Fibroblast of lung (primary cell): Measurements from ENCODE around the gene STX1A. TPM values are rescaled to one million over a fixed set of nuclear protein-coding genes. Genes with fewer than 3 reads are reported as not detected.
"Not testable (repeated sequence)": the region's sequence is repeated elsewhere in the genome, so short reads cannot be mapped to it uniquely, and the experiment has no call there.

Experiments used
- DNase-seq, 2 donors: peaks; one replicate each; pipeline versions ENCODE4 v3.0.0 to v3.0.0-alpha.2; 2010; ENCODE audit warnings: low read depth in 2 of 2
- H2AFZ ChIP-seq: 2 replicates; pipeline ENCODE4 v1.5.1; 2012; ENCODE audit warnings: low read length, control low read depth, inconsistent platforms
- H3K27ac ChIP-seq: 2 replicates; pipeline ENCODE4 v1.5.1; 2011; ENCODE audit warnings: low read length, control low read depth; ENCODE audit not compliant: insufficient read depth
- H3K27me3 ChIP-seq: 2 replicates; pipeline ENCODE4 v1.5.1; 2011; ENCODE audit warnings: mild to moderate bottlenecking, low read length; ENCODE audit not compliant: control insufficient read depth, insufficient read depth
- H3K36me3 ChIP-seq: 2 replicates; pipeline ENCODE4 v1.5.1; 2011; ENCODE audit warnings: low read length; ENCODE audit not compliant: control insufficient read depth, insufficient read depth
- H3K4me1 ChIP-seq: 2 replicates; pipeline ENCODE4 v1.5.1; 2011; ENCODE audit warnings: low read length; ENCODE audit not compliant: control insufficient read depth, insufficient read depth; ENCODE audit errors: extremely low read depth
- H3K4me2 ChIP-seq: 2 replicates; pipeline ENCODE4 v1.5.1; 2011; ENCODE audit warnings: low read length, control low read depth; ENCODE audit not compliant: insufficient read depth; ENCODE audit errors: extremely low read depth
- H3K4me3 ChIP-seq, 4 experiments: fragments of 200-600 bp in 1 of 4; sonication (generic) in 1 of 4; replicated peaks in 1 of 4; 2 replicates each; pipeline ENCODE4 v1.5.1; 2011 to 2016; ENCODE audit warnings: low read length in 4 of 4, low read depth in 3 of 4, mild to moderate bottlenecking in 3 of 4, control low read depth in 2 of 4, inconsistent platforms in 1 of 4, mixed read lengths in 1 of 4; ENCODE audit not compliant: insufficient read depth in 1 of 4; ENCODE audit errors: control extremely low read depth in 1 of 4
- H3K79me2 ChIP-seq: 2 replicates; pipeline ENCODE4 v1.5.1; 2012; ENCODE audit warnings: mild to moderate bottlenecking, low read length, inconsistent platforms; ENCODE audit not compliant: control insufficient read depth, insufficient read depth
- H3K9ac ChIP-seq: 2 replicates; pipeline ENCODE4 v1.5.1; 2011; ENCODE audit warnings: mild to moderate bottlenecking, low read length, control low read depth; ENCODE audit not compliant: insufficient read depth
- H3K9me3 ChIP-seq: 2 replicates; pipeline ENCODE4 v1.5.1; 2012; ENCODE audit warnings: low read depth, low read length; ENCODE audit not compliant: control insufficient read depth, insufficient read depth
- H4K20me1 ChIP-seq: 2 replicates; pipeline ENCODE4 v1.5.1; 2011; ENCODE audit warnings: low read length; ENCODE audit not compliant: control insufficient read depth, insufficient read depth; ENCODE audit errors: extremely low read depth
- EZH2 ChIP-seq: IDR thresholded peaks from 2 replicates; pipeline ENCODE4 v1.5.1; 2012; ENCODE audit warnings: low read length, control low read depth, mild to moderate bottlenecking; ENCODE audit errors: missing control alignments
- polyA plus RNA-seq, 2 donors: library from polyadenylated mRNA; depleted of rRNA in 1 of 2; stranded (reverse) in 1 of 2; unstranded in 1 of 2; fragments of >200 nt; gene quantifications; 2 replicates each; pipeline ENCODE4 v1.2.1, GENCODE V29; 2011 to 2012; ENCODE audit warnings: missing spikeins in 1 of 2
- total RNA-seq: library from RNA; depleted of rRNA; stranded (reverse); fragments of >200 nt; gene quantifications from 2 replicates; pipeline ENCODE4 v1.2.1, GENCODE V29; 2014
- TF ChIP-seq, protein P1 (sequence below), 2 donors: IDR thresholded peaks in 1 of 2; conservative IDR thresholded peaks in 1 of 2; 1 replicate in 1 of 2; 2 replicates in 1 of 2; pipeline ENCODE4 v1.5.1; 2011 to 2012; ENCODE audit warnings: low read length in 2 of 2, control low read depth in 1 of 2, inconsistent platforms in 1 of 2, low read depth in 1 of 2, mild to moderate bottlenecking in 1 of 2

The STX1A gene
- total and polyA plus RNA-seq, 2 donors (not counting 1 experiment from before 2014, with no cell fraction given), result 7.8 to 8.1 TPM

DNA sequence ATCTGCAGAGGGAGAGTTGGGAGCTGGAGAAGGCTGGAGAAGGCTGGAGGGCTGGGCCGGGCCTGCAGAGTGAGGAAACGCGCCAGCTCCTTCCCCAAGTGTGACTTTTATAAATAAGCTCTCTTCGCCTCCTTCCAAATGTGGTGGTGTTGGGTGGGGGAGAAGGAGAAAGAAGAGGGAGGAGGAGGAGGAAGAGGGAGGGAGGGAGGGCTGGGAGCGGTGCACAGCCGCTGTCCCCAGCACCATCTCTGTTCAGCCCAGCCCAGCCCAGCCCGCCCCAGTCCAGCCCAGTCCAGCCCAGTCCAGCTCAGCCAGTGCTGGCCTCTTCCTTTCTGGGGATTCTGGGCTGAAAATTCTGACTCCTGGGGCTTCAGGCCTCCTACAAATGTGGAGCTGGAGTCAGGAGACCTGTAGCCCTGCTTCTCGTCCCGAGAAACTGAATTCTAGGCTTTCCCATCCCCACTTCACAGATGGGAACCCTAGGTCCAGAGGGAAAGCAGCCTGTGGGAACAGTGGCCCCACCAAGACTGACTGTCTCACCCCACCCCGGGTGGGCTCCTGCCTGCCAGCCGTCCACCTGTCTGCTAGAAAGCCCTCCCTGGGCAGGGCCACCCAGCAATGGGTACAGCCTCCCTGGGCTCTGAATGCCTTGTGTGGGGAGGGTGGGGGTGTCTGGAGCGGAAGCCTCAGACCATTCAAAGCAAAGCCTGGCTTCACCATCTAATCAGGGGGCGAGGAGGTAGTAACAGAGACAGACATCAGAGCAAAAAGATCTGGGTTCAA is 2.3 kb downstream of the STX1A start:
- H3K4me1 ChIP-seq, result peaks cover 28% of the 10 kb centered on the region
- TF ChIP-seq, protein P1, sequence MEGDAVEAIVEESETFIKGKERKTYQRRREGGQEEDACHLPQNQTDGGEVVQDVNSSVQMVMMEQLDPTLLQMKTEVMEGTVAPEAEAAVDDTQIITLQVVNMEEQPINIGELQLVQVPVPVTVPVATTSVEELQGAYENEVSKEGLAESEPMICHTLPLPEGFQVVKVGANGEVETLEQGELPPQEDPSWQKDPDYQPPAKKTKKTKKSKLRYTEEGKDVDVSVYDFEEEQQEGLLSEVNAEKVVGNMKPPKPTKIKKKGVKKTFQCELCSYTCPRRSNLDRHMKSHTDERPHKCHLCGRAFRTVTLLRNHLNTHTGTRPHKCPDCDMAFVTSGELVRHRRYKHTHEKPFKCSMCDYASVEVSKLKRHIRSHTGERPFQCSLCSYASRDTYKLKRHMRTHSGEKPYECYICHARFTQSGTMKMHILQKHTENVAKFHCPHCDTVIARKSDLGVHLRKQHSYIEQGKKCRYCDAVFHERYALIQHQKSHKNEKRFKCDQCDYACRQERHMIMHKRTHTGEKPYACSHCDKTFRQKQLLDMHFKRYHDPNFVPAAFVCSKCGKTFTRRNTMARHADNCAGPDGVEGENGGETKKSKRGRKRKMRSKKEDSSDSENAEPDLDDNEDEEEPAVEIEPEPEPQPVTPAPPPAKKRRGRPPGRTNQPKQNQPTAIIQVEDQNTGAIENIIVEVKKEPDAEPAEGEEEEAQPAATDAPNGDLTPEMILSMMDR (conservative IDR thresholded peaks at IDR 0.05 in 1 of 2, IDR thresholded peaks at IDR 0.05 in 1 of 2; ENCODE audit: low read depth in 1 of 2, low read length in 2 of 2), result no peak
- TF ChIP-seq EZH2, result no peak
- peak; percentile 61 to 62 for DNase-seq
- no peak overlapping the region for H3K9ac ChIP-seq
- H4K20me1 ChIP-seq, result no peaks in the 10 kb centered on the region
- peaks cover 56% of the 10 kb centered on the region for H3K79me2 ChIP-seq
- no peak overlapping the region for H2AFZ ChIP-seq
- H3K4me3 ChIP-seq, result peak overlapping the region in 2 of 4 experiments; percentile 27 to 83
- H3K36me3 ChIP-seq, result no peaks in the 10 kb centered on the region
- no peaks in the 10 kb centered on the region for H3K9me3 ChIP-seq
- peak overlapping the region; percentile 82 for H3K4me2 ChIP-seq
- no peaks in the 10 kb centered on the region for H3K27me3 ChIP-seq
- H3K27ac ChIP-seq, result peak overlapping the region; percentile 71

DNA sequence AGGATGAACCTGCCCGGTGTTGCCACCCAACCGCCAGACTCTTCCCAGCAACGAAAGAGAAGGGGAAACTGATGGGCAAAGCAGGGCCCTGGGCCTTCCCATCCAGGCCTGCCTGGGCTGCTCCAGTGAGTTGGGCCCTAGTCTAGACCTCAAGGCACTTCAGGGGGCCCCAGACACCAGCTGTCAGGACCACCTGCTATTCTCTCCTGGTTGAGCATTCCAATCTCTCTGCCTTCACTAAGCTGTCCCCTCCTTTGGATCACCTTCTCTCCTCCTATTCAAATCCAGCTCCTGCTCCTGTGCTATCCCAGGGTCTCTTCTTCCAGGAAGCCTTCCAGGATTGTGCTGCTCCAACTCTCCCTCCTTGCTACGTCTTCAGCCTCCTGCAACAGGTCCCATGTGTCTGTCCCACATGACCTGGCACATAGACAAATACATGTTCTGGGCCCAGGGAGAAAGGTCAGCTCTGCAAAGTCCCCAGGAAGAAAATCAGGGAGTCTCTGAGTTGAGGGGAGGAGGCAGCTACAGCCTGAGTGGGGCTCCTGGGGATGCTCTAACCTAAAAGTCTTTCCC is 3.1 kb downstream of the STX1A start:
- DNase-seq, result no peak
- H3K27me3 ChIP-seq, result no peaks in the 10 kb centered on the region
- H3K4me3 ChIP-seq, result no peak overlapping the region
- H3K27ac ChIP-seq, result peak overlapping the region; percentile 9
- peak overlapping the region; percentile 59 for H3K4me2 ChIP-seq
- no peak for TF ChIP-seq EZH2
- TF ChIP-seq, protein P1 (conservative IDR thresholded peaks at IDR 0.05 in 1 of 2, IDR thresholded peaks at IDR 0.05 in 1 of 2; ENCODE audit: low read depth in 1 of 2, low read length in 2 of 2), result no peak
- peaks cover 27% of the 10 kb centered on the region for H3K4me1 ChIP-seq
- no peaks in the 10 kb centered on the region for H4K20me1 ChIP-seq
- no peak overlapping the region for H3K9ac ChIP-seq
- H3K36me3 ChIP-seq, result no peaks in the 10 kb centered on the region
- peaks cover 64% of the 10 kb centered on the region for H3K79me2 ChIP-seq
- no peaks in the 10 kb centered on the region for H3K9me3 ChIP-seq
- no peak overlapping the region for H2AFZ ChIP-seq

DNA sequence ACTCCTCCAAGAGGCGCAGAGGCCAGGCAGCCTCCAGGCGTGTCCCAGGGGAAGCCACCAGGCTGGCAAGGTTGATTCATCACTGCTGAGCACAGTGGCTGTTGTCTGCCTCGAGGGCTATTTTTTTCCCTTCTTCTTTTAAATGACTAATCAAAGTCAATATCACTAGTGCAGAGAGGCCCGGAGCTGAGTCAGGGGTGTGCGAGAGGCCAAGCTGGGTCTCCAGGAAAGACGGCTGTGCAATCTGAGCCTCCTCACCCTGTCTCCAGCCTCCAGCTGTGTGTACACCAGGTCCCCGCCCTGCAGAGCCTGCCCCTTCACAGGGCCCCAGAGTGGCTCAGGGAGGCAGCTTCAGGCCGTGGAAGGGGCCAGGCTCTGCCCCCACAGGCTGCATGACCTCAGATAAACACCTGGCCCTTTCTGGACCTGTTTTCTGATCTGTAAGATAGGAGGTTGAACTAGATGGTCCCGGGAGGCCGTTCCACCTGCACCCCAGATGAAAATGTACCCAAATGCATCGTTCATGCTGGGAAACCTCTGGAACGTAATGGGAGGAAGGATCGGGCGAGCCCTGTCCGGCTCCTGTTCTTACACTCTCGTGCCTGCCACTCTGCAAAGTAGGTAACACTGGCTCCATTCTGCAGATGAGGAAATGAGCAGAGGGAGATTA is 3.7 kb downstream of the STX1A start:
- H3K9ac ChIP-seq, result no peak overlapping the region
- no peak overlapping the region for H3K4me3 ChIP-seq
- H4K20me1 ChIP-seq, result no peaks in the 10 kb centered on the region

DNA sequence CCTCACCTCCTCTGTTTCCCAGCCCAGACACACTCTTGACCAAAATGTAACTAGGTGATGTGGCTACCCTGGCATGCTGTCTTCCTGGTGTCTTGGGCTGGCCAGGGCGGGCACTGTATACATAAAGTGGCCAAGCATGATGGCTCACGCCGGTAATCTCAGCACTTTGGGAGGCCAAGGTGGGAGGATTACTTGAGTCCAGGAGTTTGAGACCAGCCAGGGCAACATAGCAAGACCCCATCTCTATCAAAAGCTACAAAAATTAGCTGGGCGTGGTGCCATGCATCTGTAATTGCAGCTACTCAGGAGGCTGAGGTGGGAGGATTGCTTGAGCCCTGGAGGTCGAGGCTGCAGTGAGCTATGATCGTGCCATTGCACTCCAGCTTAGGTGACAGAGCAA is 6.2 kb downstream of the STX1A start:
- not testable (repeated sequence) for H3K9me3 ChIP-seq, H3K27ac ChIP-seq, H4K20me1 ChIP-seq, H3K9ac ChIP-seq, DNase-seq, H3K4me2 ChIP-seq, H3K36me3 ChIP-seq, H2AFZ ChIP-seq, H3K27me3 ChIP-seq, H3K4me3 ChIP-seq
- Histone ChIP-seq H3K4me1 (peaks cover 26% of the 10 kb centered on the region), H3K79me2 (peaks cover 72% of the 10 kb centered on the region)

More for the DNA sequence above, 3.7 kb downstream of the STX1A start:
- no peak overlapping the region for H2AFZ ChIP-seq
- H3K79me2 ChIP-seq, result peaks cover 66% of the 10 kb centered on the region
- TF ChIP-seq, protein P1 (conservative IDR thresholded peaks at IDR 0.05 in 1 of 2, IDR thresholded peaks at IDR 0.05 in 1 of 2; ENCODE audit: low read depth in 1 of 2, low read length in 2 of 2), result no peak
- no peak for TF ChIP-seq EZH2
- no peaks in the 10 kb centered on the region for H3K27me3 ChIP-seq
- peak overlapping the region; percentile 69 for H3K4me2 ChIP-seq
- no peaks in the 10 kb centered on the region for H3K36me3 ChIP-seq
- H3K9me3 ChIP-seq, result no peaks in the 10 kb centered on the region
- DNase-seq, result peak; percentile 92 to 96
- H3K4me1 ChIP-seq, result peaks cover 26% of the 10 kb centered on the region
- peak overlapping the region; percentile 66 for H3K27ac ChIP-seq
